CD4-positive, alpha-beta T cell (primary cell): Measurements from ENCODE around the gene SDF2L1. TPM values are rescaled to one million over a fixed set of nuclear protein-coding genes. Genes with fewer than 3 reads are reported as not detected.
"Not testable (repeated sequence)": the region's sequence is repeated elsewhere in the genome, so short reads cannot be mapped to it uniquely, and the experiment has no call there.

Source experiments
- ATAC-seq: fragments of 200-7000 bp; cut with Tn5 transposase; one replicate; pipeline ENCODE4 v1.10.0; 2022; ENCODE audit warnings: mild to moderate bottlenecking; ENCODE audit not compliant: poor library complexity
- CTCF ChIA-PET: fragments of 350-600 bp; sonication (Branson Sonifier 250); formaldehyde crosslinking; loops from one replicate; lab custom pipeline; 2021; ENCODE audit warnings: antibody characterized with exemption, inconsistent platforms; lab: Charles Lee
- POLR2A ChIA-PET: fragments of 350-600 bp; sonication (Branson Sonifier 250); formaldehyde crosslinking; loops from one replicate; lab custom pipeline; 2021; ENCODE audit warnings: antibody characterized with exemption, inconsistent platforms; lab: Charles Lee
- DNase-seq, 14 experiments: peaks; one replicate each; pipeline ENCODE4 v3.0.0-alpha.2; 2013 to 2020; ENCODE audit warnings: mixed read lengths in 2 of 14
- H3K27ac ChIP-seq, 2 donors: one replicate each; pipeline versions ENCODE4 v1.5.1 to v1.7.0; 2013; ENCODE audit warnings: low read length in 2 of 2, low read depth in 1 of 2, mild to moderate bottlenecking in 1 of 2
- H3K27me3 ChIP-seq, 2 experiments: 1 replicate in 1 of 2; 2 replicates in 1 of 2; pipeline versions ENCODE4 v1.6.1 to v1.7.0; 2013; ENCODE audit warnings: low read length in 2 of 2, control low read depth in 1 of 2, mild to moderate bottlenecking in 1 of 2, moderate library complexity in 1 of 2; ENCODE audit not compliant: insufficient read depth in 2 of 2, control insufficient read depth in 1 of 2
- H3K36me3 ChIP-seq: one replicate; pipeline ENCODE4 v1.6.1; 2013; ENCODE audit warnings: low read length, control low read depth; ENCODE audit not compliant: insufficient read depth
- H3K4me1 ChIP-seq: one replicate; pipeline ENCODE4 v1.6.1; 2013; ENCODE audit warnings: low read length, control low read depth; ENCODE audit not compliant: insufficient read depth
- H3K4me3 ChIP-seq: one replicate; pipeline ENCODE4 v1.5.1; 2013; ENCODE audit warnings: mild to moderate bottlenecking, low read length, moderate library complexity
- H3K9me3 ChIP-seq, 2 experiments: 1 replicate in 1 of 2; 2 replicates in 1 of 2; pipeline versions ENCODE4 v1.6.1 to v1.7.0; 2013; ENCODE audit warnings: low read length in 2 of 2, mild to moderate bottlenecking in 2 of 2, control low read depth in 1 of 2, moderate library complexity in 1 of 2; ENCODE audit not compliant: control insufficient read depth in 1 of 2, insufficient read depth in 1 of 2
- H3K27ac Mint-ChIP-seq: one replicate; pipeline ENCODE4 v1.8.0; 2020; ENCODE audit warnings: mixed read lengths
- H3K27me3 Mint-ChIP-seq: one replicate; pipeline ENCODE4 v1.8.0; 2021; ENCODE audit warnings: mixed read lengths
- H3K36me3 Mint-ChIP-seq: one replicate; pipeline ENCODE4 v1.8.0; 2021; ENCODE audit warnings: low read depth, mixed read lengths
- H3K4me1 Mint-ChIP-seq: one replicate; pipeline ENCODE4 v1.8.0; 2021; ENCODE audit warnings: low read depth, mixed read lengths
- H3K4me3 Mint-ChIP-seq: one replicate; pipeline ENCODE4 v1.8.0; 2020; ENCODE audit warnings: mild to moderate bottlenecking, mixed read lengths
- H3K9me3 Mint-ChIP-seq: one replicate; pipeline ENCODE4 v1.8.0; 2020; ENCODE audit warnings: mixed read lengths
- intact Hi-C, 2 experiments: fragments of 100-400 bp; cut with DNase I in 1 of 2; cut with micrococcal nuclease in 1 of 2; formaldehyde crosslinking; loops; one replicate each; pipeline versions ENCODE4 v1.15.1 to v1.9.0; 2023 to 2025; cut with DNase I, micrococcal nuclease
- total RNA-seq, 174 experiments: library from RNA in 2 of 174; stranded (reverse) in 2 of 174; gene quantifications; one replicate each; pipeline ENCODE4 v1.2.3 and lab custom pipeline; 2021 to 2026
- TF ChIP-seq, protein P1 (sequence below): fragments of 200-600 bp; IDR thresholded peaks from one replicate; pipeline ENCODE4 v1.8.0; 2022; ENCODE audit warnings: antibody characterized with exemption, mild to moderate bottlenecking

Gene SDF2L1
- total RNA-seq, 2 experiments from 2014 or later: 20.0 to 21.2 TPM

GRCh38 chr22:21634844-21635243 is 7.3 kb upstream of the SDF2L1 start:
- no peaks in the 10 kb centered on the region for H3K9me3 Mint-ChIP-seq
- H3K36me3 Mint-ChIP-seq: peaks cover 3% of the 10 kb centered on the region
- H3K27me3 Mint-ChIP-seq: no peaks in the 10 kb centered on the region
- H3K4me3 ChIP-seq: no peak overlapping the region
- TF ChIP-seq, protein P1, sequence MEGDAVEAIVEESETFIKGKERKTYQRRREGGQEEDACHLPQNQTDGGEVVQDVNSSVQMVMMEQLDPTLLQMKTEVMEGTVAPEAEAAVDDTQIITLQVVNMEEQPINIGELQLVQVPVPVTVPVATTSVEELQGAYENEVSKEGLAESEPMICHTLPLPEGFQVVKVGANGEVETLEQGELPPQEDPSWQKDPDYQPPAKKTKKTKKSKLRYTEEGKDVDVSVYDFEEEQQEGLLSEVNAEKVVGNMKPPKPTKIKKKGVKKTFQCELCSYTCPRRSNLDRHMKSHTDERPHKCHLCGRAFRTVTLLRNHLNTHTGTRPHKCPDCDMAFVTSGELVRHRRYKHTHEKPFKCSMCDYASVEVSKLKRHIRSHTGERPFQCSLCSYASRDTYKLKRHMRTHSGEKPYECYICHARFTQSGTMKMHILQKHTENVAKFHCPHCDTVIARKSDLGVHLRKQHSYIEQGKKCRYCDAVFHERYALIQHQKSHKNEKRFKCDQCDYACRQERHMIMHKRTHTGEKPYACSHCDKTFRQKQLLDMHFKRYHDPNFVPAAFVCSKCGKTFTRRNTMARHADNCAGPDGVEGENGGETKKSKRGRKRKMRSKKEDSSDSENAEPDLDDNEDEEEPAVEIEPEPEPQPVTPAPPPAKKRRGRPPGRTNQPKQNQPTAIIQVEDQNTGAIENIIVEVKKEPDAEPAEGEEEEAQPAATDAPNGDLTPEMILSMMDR: no peak
- peaks cover 0 to 7% of the 10 kb centered on the region in 2 experiments for H3K9me3 ChIP-seq
- CTCF ChIA-PET: interaction anchor here (1.3 kb wide), 1 partner anchor 12 kb away, joined by 3 read pairs; no protein-coding TSS in a partner anchor
- no peak overlapping the region for H3K4me3 Mint-ChIP-seq
- H3K27me3 ChIP-seq: no peaks in the 10 kb centered on the region
- ATAC-seq (no peak), DNase-seq (no peak)
- no peak overlapping the region for H3K27ac Mint-ChIP-seq
- intact Hi-C loops: no loop called here
- peaks cover 19% of the 10 kb centered on the region for H3K4me1 Mint-ChIP-seq
- POLR2A ChIA-PET: no interaction called here
- H3K4me1 ChIP-seq: peaks cover 13% of the 10 kb centered on the region
- no peaks in the 10 kb centered on the region for H3K36me3 ChIP-seq
- H3K27ac ChIP-seq: no peak overlapping the region

DNA sequence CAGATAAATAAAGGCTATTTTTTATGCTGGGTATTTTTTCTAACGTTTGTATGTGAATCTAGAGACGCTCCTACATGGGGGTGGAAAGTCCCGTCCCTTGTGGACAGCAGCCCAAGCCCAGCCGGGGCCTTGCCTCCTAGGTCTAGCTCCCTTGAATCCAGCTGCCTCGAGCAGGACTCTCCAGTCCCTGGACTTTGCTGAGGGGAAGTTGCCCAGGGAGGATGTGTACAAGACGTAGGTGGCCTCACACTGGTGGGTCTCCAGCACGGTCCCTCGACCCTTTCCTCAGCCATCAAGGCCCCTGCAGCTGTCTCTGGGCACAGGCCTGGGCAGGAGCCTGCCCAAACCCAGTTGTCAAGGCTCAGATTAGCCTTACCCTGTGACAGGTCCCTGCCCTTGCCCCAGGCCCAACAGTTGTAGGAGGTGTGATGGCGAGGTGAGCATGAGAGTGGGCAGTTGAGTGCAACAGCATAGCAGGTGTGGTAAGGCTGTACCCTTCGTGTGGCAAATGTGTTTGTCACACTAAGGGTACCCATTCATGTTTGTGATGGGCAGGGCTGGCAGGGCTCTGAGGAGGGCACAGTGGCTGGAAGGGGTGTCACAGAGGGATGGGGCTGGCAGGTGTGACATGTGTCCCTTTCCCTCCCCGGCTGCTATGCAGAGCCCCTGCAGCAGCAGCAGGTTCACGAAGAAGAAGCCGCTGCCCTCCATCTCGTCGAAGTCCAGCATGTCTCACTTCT is 6.2 kb upstream of the SDF2L1 start:
- Histone ChIP-seq H3K4me1 (peaks cover 11% of the 10 kb centered on the region), H3K4me3 (no peak overlapping the region), H3K36me3 (no peaks in the 10 kb centered on the region), H3K27me3 (no peaks in the 10 kb centered on the region), H3K9me3 (peaks cover 0 to 7% of the 10 kb centered on the region in 2 experiments), H3K27ac (no peak overlapping the region)
- no peak for DNase-seq
- Mint-ChIP-seq H3K9me3 (no peaks in the 10 kb centered on the region), H3K36me3 (no peaks in the 10 kb centered on the region), H3K4me1 (peaks cover 12% of the 10 kb centered on the region), H3K27ac (no peak overlapping the region), H3K4me3 (no peak overlapping the region), H3K27me3 (no peaks in the 10 kb centered on the region)
- intact Hi-C loops: no loop called here
- CTCF ChIA-PET: interaction anchor here (1.3 kb wide), 1 partner anchor 11 kb away, joined by 3 read pairs; no protein-coding TSS in a partner anchor
- TF ChIP-seq, protein P1: no peak
- POLR2A ChIA-PET: no interaction called here
- no peak for ATAC-seq

GRCh38 chr22:21636629-21637218 is 5.4 kb upstream of the SDF2L1 start:
- intact Hi-C loops: no loop called here
- no peaks in the 10 kb centered on the region for H3K27me3 Mint-ChIP-seq
- H3K4me1 ChIP-seq: peaks cover 17% of the 10 kb centered on the region
- peaks cover 13% of the 10 kb centered on the region for H3K4me1 Mint-ChIP-seq
- DNase-seq (no peak), ATAC-seq (no peak)
- no peaks in the 10 kb centered on the region for H3K36me3 Mint-ChIP-seq
- no peak overlapping the region for H3K27ac ChIP-seq
- POLR2A ChIA-PET: no interaction called here
- H3K4me3 Mint-ChIP-seq: no peak overlapping the region
- H3K4me3 ChIP-seq: no peak overlapping the region
- TF ChIP-seq, protein P1: no peak
- H3K9me3 Mint-ChIP-seq: no peaks in the 10 kb centered on the region
- peaks cover 0 to 7% of the 10 kb centered on the region in 2 experiments for H3K9me3 ChIP-seq
- CTCF ChIA-PET: no interaction called here
- no peaks in the 10 kb centered on the region for H3K36me3 ChIP-seq
- no peaks in the 10 kb centered on the region for H3K27me3 ChIP-seq
- no peak overlapping the region for H3K27ac Mint-ChIP-seq

DNA sequence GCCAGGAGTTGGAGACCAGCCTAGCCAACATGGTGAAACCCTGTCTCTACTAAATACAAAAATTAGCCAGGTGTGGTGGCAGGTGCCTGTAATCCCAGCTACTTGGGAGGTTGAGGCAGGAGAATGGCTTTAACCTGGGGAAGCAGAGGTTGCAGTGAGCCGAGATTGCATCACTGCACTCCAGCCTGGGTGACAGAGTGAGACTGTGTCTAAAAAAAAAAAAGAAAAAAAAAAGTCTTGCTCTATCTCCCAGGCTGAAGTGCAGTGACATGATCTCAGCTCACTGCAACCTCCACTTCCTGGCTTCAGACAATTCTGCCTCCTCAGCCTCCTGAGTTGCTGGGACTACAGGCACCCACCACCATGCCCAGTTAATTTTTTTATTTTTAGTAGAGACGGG is 4.7 kb upstream of the SDF2L1 start:
- intact Hi-C loops, ATAC-seq, H3K27me3 Mint-ChIP-seq, H3K27ac ChIP-seq, H3K36me3 Mint-ChIP-seq, H3K9me3 Mint-ChIP-seq, H3K27ac Mint-ChIP-seq, H3K4me3 Mint-ChIP-seq, DNase-seq, H3K36me3 ChIP-seq, H3K4me3 ChIP-seq, H3K9me3 ChIP-seq, CTCF ChIA-PET, H3K27me3 ChIP-seq: not testable (repeated sequence)
- peaks cover 17% of the 10 kb centered on the region for H3K4me1 Mint-ChIP-seq
- POLR2A ChIA-PET: interaction anchor here (0.6 kb wide), 1 partner anchor 69 kb away, joined by 3 read pairs; no protein-coding TSS in a partner anchor
- H3K4me1 ChIP-seq: peaks cover 17% of the 10 kb centered on the region
